NT2/D1 (cell line): ENCODE results near the gene IL17RD.

Experiments used
- SUZ12 ChIP-seq: IDR thresholded peaks from 2 replicates; pipeline ENCODE4 v1.6.1; 2011; ENCODE audit not compliant: insufficient read length, insufficient read depth; ENCODE audit errors: extremely low read depth
- ZNF274 ChIP-seq: IDR thresholded peaks from 2 replicates; pipeline ENCODE4 v1.6.1; 2011; ENCODE audit warnings: mild to moderate bottlenecking, low read depth, low read length

GRCh38 chr3:57068437-57069089, 96.6 kb downstream of the IL17RD start:
- TF ChIP-seq ZNF274 (no peak), SUZ12 (no peak)
